Naive thymus-derived CD4-positive, alpha-beta T cell (primary cell): ENCODE results near the gene C1QC. TPM values are rescaled to one million over a fixed set of nuclear protein-coding genes. Genes with fewer than 3 reads are reported as not detected.

ENCODE experiments used
- ATAC-seq: fragments of 150-1000 bp; cut with Tn5 transposase; 2 replicates; pipeline ENCODE4 v1.10.0; 2021; ENCODE audit warnings: mild to moderate bottlenecking, moderate library complexity
- CTCF ChIA-PET: fragments of 350-600 bp; sonication (Branson Sonifier 250); formaldehyde crosslinking; loops from one replicate; lab custom pipeline; 2021; ENCODE audit warnings: antibody characterized with exemption; lab: Charles Lee
- POLR2A ChIA-PET: fragments of 350-600 bp; sonication (Branson Sonifier 250); formaldehyde crosslinking; loops from one replicate; lab custom pipeline; 2021; ENCODE audit warnings: antibody characterized with exemption, inconsistent platforms; lab: Charles Lee
- DNase-seq, 9 donors: peaks; one replicate each; pipeline versions ENCODE4 v3.0.0 to v3.0.0-alpha.2; 2020 to 2022; ENCODE audit warnings: mixed read lengths in 1 of 9
- H3K27ac ChIP-seq: one replicate; pipeline ENCODE4 v1.7.0; 2013; ENCODE audit warnings: mild to moderate bottlenecking, low read depth, low read length, moderate library complexity
- H3K27me3 ChIP-seq, 2 donors: one replicate each; pipeline ENCODE4 v1.7.0; 2013; ENCODE audit warnings: low read length in 2 of 2, mild to moderate bottlenecking in 2 of 2, moderate library complexity in 2 of 2; ENCODE audit not compliant: control insufficient read depth in 2 of 2, insufficient read depth in 2 of 2
- H3K36me3 ChIP-seq, 3 experiments: 1 replicate in 2 of 3; 2 replicates in 1 of 3; pipeline ENCODE4 v1.7.0; 2013; ENCODE audit warnings: low read length in 3 of 3, mild to moderate bottlenecking in 3 of 3, moderate library complexity in 1 of 3; ENCODE audit not compliant: insufficient read depth in 3 of 3, control insufficient read depth in 2 of 3
- H3K4me1 ChIP-seq, 2 donors: one replicate each; pipeline ENCODE4 v1.7.0; 2013; ENCODE audit warnings: low read length in 2 of 2, mild to moderate bottlenecking in 2 of 2, moderate library complexity in 1 of 2; ENCODE audit not compliant: control insufficient read depth in 2 of 2, insufficient read depth in 2 of 2
- H3K4me3 ChIP-seq: 2 replicates; pipeline ENCODE4 v1.7.0; 2013; ENCODE audit warnings: mild to moderate bottlenecking, low read length
- H3K9me3 ChIP-seq, 3 experiments: 1 replicate in 2 of 3; 2 replicates in 1 of 3; pipeline ENCODE4 v1.7.0; 2013; ENCODE audit warnings: low read length in 3 of 3; ENCODE audit not compliant: control insufficient read depth in 2 of 3
- H3K27ac Mint-ChIP-seq, 9 donors: one replicate each; pipeline ENCODE4 v1.8.0; 2020 to 2022; ENCODE audit warnings: mixed read lengths in 9 of 9, mild to moderate bottlenecking in 8 of 9, moderate library complexity in 5 of 9, inconsistent platforms in 2 of 9
- H3K27me3 Mint-ChIP-seq, 5 donors: one replicate each; pipeline ENCODE4 v1.8.0; 2021 to 2022; ENCODE audit warnings: mixed read lengths in 5 of 5, mild to moderate bottlenecking in 1 of 5
- H3K36me3 Mint-ChIP-seq, 5 donors: one replicate each; pipeline ENCODE4 v1.8.0; 2020 to 2022; ENCODE audit warnings: mixed read lengths in 5 of 5, mild to moderate bottlenecking in 3 of 5, inconsistent platforms in 1 of 5
- H3K4me1 Mint-ChIP-seq, 7 donors: one replicate each; pipeline ENCODE4 v1.8.0; 2020 to 2022; ENCODE audit warnings: mixed read lengths in 7 of 7, mild to moderate bottlenecking in 3 of 7, inconsistent platforms in 1 of 7
- H3K4me3 Mint-ChIP-seq, 10 donors: one replicate each; pipeline ENCODE4 v1.8.0; 2020 to 2022; ENCODE audit warnings: mild to moderate bottlenecking in 10 of 10, mixed read lengths in 10 of 10, moderate library complexity in 6 of 10, inconsistent platforms in 2 of 10
- H3K9me3 Mint-ChIP-seq, 11 donors: one replicate each; pipeline ENCODE4 v1.8.0; 2020 to 2022; ENCODE audit warnings: mixed read lengths in 11 of 11, mild to moderate bottlenecking in 4 of 11, inconsistent platforms in 1 of 11, moderate library complexity in 1 of 11
- intact Hi-C, 2 donors: fragments of 100-400 bp; cut with micrococcal nuclease; formaldehyde crosslinking; loops; one replicate each; pipeline ENCODE4 v1.15.1; 2023
- polyA plus RNA-seq, 2 donors: library from polyadenylated mRNA; unstranded; fragments of 300-500 nt; fragmentation: Illumina TruSeq; gene quantifications; one replicate each; pipeline ENCODE4 v1.2.3, GENCODE V29; 2021
- total RNA-seq, 6 experiments: library from RNA in 5 of 6; stranded (reverse) in 5 of 6; gene quantifications; 1 replicate in 5 of 6; 2 replicates in 1 of 6; pipeline ENCODE4 v1.2.3 and lab custom pipeline; 2021 to 2026

Gene C1QC
- total and polyA plus RNA-seq, 7 experiments from 2014 or later = 5.1 to 5.2 TPM; not detected in 5

- Mint-ChIP-seq H3K27me3 (peaks cover 27 to 69% (median 49%) of the 10 kb centered on the region in 5 donors), H3K4me1 (no peaks in the 10 kb centered on the region), H3K27ac (no peak overlapping the region), H3K9me3 (no peaks in the 10 kb centered on the region), H3K36me3 (no peaks in the 10 kb centered on the region), H3K4me3 (no peak overlapping the region)
- intact Hi-C loops = no loop called here
- no peak for ATAC-seq
- H3K36me3 ChIP-seq = no peaks in the 10 kb centered on the region
- H3K27me3 ChIP-seq = peaks cover 0 to 2% of the 10 kb centered on the region in 2 donors
- H3K9me3 ChIP-seq = no peaks in the 10 kb centered on the region
- ChIA-PET CTCF (interaction anchor here (0.6 kb wide), 1 partner anchor 1296 kb away, joined by 3 read pairs; no protein-coding TSS in a partner anchor), POLR2A (no interaction called here)
- no peak overlapping the region for H3K4me3 ChIP-seq
- no peak overlapping the region for H3K27ac ChIP-seq
- no peaks in the 10 kb centered on the region for H3K4me1 ChIP-seq
- DNase-seq = no peak
These were observed 16.9 kb upstream of the C1QC start for GRCh38 chr1:22626237-22627157.

- Histone ChIP-seq H3K4me3 (no peak overlapping the region), H3K36me3 (no peaks in the 10 kb centered on the region), H3K27ac (no peak overlapping the region), H3K4me1 (no peaks in the 10 kb centered on the region), H3K27me3 (peaks cover 0 to 2% of the 10 kb centered on the region in 2 donors), H3K9me3 (no peaks in the 10 kb centered on the region)
- Mint-ChIP-seq H3K27me3 (peaks cover 32 to 72% (median 55%) of the 10 kb centered on the region in 5 donors), H3K27ac (no peak overlapping the region), H3K4me1 (no peaks in the 10 kb centered on the region), H3K36me3 (no peaks in the 10 kb centered on the region), H3K9me3 (no peaks in the 10 kb centered on the region), H3K4me3 (no peak overlapping the region)
- ATAC-seq (no peak), DNase-seq (no peak)
- POLR2A ChIA-PET = no interaction called here
- intact Hi-C loops = no loop called here
- CTCF ChIA-PET = no interaction called here
These were observed 16.1 kb upstream of the C1QC start for GRCh38 chr1:22627331-22627730.

GRCh38 chr1:22628698-22629444, 14.6 kb upstream of the C1QC start:
- DNase-seq (no peak), ATAC-seq (no peak)
- no peaks in the 10 kb centered on the region for H3K4me1 ChIP-seq
- CTCF ChIA-PET = no interaction called here
- no peaks in the 10 kb centered on the region for H3K9me3 ChIP-seq
- no peaks in the 10 kb centered on the region for H3K36me3 Mint-ChIP-seq
- no peak overlapping the region for H3K27ac ChIP-seq
- intact Hi-C loops = no loop called here
- peaks cover 0 to 2% (median 0%) of the 10 kb centered on the region in 7 donors for H3K4me1 Mint-ChIP-seq
- H3K36me3 ChIP-seq = no peaks in the 10 kb centered on the region
- no peak overlapping the region for H3K4me3 ChIP-seq
- no peaks in the 10 kb centered on the region for H3K9me3 Mint-ChIP-seq
- POLR2A ChIA-PET = no interaction called here
- H3K4me3 Mint-ChIP-seq = no peak overlapping the region
- peaks cover 0 to under 1% of the 10 kb centered on the region in 2 donors for H3K27me3 ChIP-seq
- no peak overlapping the region for H3K27ac Mint-ChIP-seq
- H3K27me3 Mint-ChIP-seq = peaks cover 34 to 76% (median 55%) of the 10 kb centered on the region in 5 donors

- Histone ChIP-seq H3K9me3 (no peaks in the 10 kb centered on the region), H3K4me1 (no peaks in the 10 kb centered on the region), H3K4me3 (no peak overlapping the region), H3K27me3 (no peaks in the 10 kb centered on the region), H3K27ac (no peak overlapping the region), H3K36me3 (no peaks in the 10 kb centered on the region)
- no peaks in the 10 kb centered on the region for H3K36me3 Mint-ChIP-seq
- ChIA-PET CTCF (no interaction called here), POLR2A (no interaction called here)
- H3K27me3 Mint-ChIP-seq = peaks cover 32 to 69% (median 46%) of the 10 kb centered on the region in 5 donors
- H3K9me3 Mint-ChIP-seq = no peaks in the 10 kb centered on the region
- H3K27ac Mint-ChIP-seq = no peak overlapping the region
- H3K4me1 Mint-ChIP-seq = peaks cover 0 to 2% (median 0%) of the 10 kb centered on the region in 7 donors
- DNase-seq = no peak
- H3K4me3 Mint-ChIP-seq = no peak overlapping the region
- intact Hi-C loops = no loop called here
- ATAC-seq = no peak
These were observed 13.5 kb upstream of the C1QC start for GRCh38 chr1:22629886-22630285.

- Histone ChIP-seq H3K36me3 (no peaks in the 10 kb centered on the region), H3K4me3 (no peak overlapping the region), H3K4me1 (no peaks in the 10 kb centered on the region), H3K27me3 (no peaks in the 10 kb centered on the region), H3K27ac (no peak overlapping the region), H3K9me3 (no peaks in the 10 kb centered on the region)
- H3K27me3 Mint-ChIP-seq = peaks cover 24 to 46% (median 34%) of the 10 kb centered on the region in 5 donors
- ChIA-PET POLR2A (no interaction called here), CTCF (no interaction called here)
- no peak overlapping the region for H3K27ac Mint-ChIP-seq
- DNase-seq (no peak), ATAC-seq (peak; percentile 22)
- H3K9me3 Mint-ChIP-seq = no peaks in the 10 kb centered on the region
- no peak overlapping the region for H3K4me3 Mint-ChIP-seq
- H3K36me3 Mint-ChIP-seq = no peaks in the 10 kb centered on the region
- H3K4me1 Mint-ChIP-seq = peaks cover 0 to 8% (median 0%) of the 10 kb centered on the region in 7 donors
- intact Hi-C loops = no loop called here
These were observed 9.6 kb upstream of the C1QC start for GRCh38 chr1:22633697-22634463.

- H3K4me3 Mint-ChIP-seq = no peak overlapping the region
- ChIA-PET CTCF (no interaction called here), POLR2A (no interaction called here)
- H3K36me3 Mint-ChIP-seq = no peaks in the 10 kb centered on the region
- ATAC-seq (no peak), DNase-seq (no peak)
- H3K9me3 ChIP-seq = no peaks in the 10 kb centered on the region
- H3K27me3 ChIP-seq = no peaks in the 10 kb centered on the region
- H3K27me3 Mint-ChIP-seq = peaks cover 11 to 43% (median 26%) of the 10 kb centered on the region in 5 donors
- H3K36me3 ChIP-seq = no peaks in the 10 kb centered on the region
- H3K27ac Mint-ChIP-seq = no peak overlapping the region
- peaks cover 0 to 8% (median 0%) of the 10 kb centered on the region in 7 donors for H3K4me1 Mint-ChIP-seq
- no peaks in the 10 kb centered on the region for H3K9me3 Mint-ChIP-seq
- H3K4me1 ChIP-seq = no peaks in the 10 kb centered on the region
- H3K4me3 ChIP-seq = no peak overlapping the region
- no peak overlapping the region for H3K27ac ChIP-seq
- intact Hi-C loops = no loop called here
These were observed 8.0 kb upstream of the C1QC start for GRCh38 chr1:22635436-22635835.
